Panc1 (cell line): Measurements from ENCODE around the gene PDE4B.

Experiments used
- CTCF ChIP-seq: fragments of 450-650 bp; IDR thresholded peaks from 2 replicates; pipeline ENCODE4 v1.5.1; 2017; ENCODE audit warnings: mild to moderate bottlenecking
- REST ChIP-seq, 2 experiments: IDR thresholded peaks; 2 replicates each; pipeline ENCODE4 v1.6.1; 2011 to 2012; ENCODE audit warnings: low read depth in 2 of 2, control low read depth in 1 of 2, low read length in 1 of 2, mild to moderate bottlenecking in 1 of 2, moderate library complexity in 1 of 2; ENCODE audit not compliant: insufficient read depth in 1 of 2
- TCF7L2 ChIP-seq: IDR thresholded peaks from 2 replicates; pipeline ENCODE4 v1.6.1; 2011; ENCODE audit warnings: mild to moderate bottlenecking, low read depth, low read length, inconsistent platforms

DNA sequence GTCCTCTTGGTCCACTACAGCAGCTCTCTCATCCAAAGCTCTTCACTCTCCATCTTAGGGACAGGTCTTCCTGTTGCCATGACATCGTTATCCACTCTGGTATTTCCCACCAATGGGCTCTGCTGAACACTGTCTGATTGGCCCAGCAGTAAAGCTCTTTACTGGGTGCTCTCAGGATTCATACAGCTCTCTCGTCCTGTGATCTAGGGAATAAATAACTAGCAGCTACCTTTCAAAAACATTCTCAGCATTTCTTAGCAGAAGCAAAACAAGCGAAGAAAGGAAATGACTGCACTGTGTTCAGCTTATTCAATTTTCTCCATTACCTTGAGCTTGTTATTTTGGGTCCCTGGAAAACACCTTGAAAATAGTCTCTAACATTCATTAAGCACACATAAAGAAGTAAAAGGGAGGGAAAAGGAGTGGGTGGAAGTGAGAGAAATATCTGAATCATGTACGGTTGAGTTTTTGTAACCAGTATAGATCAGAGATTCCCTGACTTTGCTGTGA, 577.8 kb downstream of the PDE4B start:
- no peak for TF ChIP-seq CTCF
- TF ChIP-seq REST (IDR thresholded peaks at IDR 0.05; ENCODE audit: insufficient read depth in 1 of 2, low read depth in 2 of 2, low read length in 1 of 2) = no peak
- no peak for TF ChIP-seq TCF7L2
